ENCODE data around the gene MAGEA9B.
A peak's percentile ranks its signal among the peaks of the same experiment; 100 is the strongest.
"Not testable (repeated sequence)": the region's sequence is repeated elsewhere in the genome, so short reads cannot be mapped to it uniquely, and the experiment has no call there.

MAGEA9B gene

GRCh38 chrX:149570668-149571067 lies 16.6 kb downstream of the MAGEA9B start:
- no peak for DNase-seq

GRCh38 chrX:149569770-149570169 lies 17.5 kb downstream of the MAGEA9B start:
- no peak for DNase-seq

- no peak for DNase-seq
Observed at GRCh38 chrX:149568701-149569296, 18.5 kb downstream of the MAGEA9B start.

DNA sequence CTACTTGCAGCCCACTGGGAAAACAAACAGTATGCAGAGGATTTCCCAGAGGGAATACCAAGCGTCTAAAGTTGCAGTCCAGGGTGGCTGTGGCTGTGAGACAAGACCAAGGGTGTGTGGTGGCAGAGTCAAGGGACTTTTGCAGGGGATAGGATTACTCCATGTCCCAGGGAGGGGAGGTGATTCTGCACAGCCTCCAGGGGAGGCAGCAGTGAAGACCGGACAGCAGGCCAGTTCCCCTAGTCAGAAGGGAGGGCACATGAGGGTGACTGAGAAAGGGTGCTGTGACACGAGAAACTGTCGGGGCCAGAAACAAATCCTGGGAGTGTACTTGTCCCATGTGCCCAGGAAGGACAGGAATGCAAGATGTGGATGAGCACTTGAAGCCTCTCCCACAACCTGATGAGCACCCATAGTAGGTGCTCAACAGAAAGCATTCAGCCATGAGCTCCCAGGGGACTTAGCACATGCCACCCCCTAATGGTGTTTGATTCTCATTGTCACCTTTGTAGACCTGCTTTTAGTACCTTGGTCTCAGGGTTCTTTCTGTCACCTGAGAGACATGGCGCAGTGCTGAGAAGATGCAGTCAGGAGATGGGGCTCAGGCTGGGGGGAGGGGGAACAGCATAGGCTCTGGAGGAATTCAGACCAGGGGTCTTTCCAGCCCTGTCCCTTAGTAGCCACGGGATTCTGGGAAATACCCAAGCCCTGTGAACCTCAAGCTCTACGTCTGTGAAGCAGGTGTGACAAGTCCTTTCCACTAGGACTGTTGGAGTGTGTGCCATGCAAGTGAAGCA lies 19.4 kb downstream of the MAGEA9B start:
- no peak for DNase-seq

GRCh38 chrX:149563359-149563758 lies 23.9 kb downstream of the MAGEA9B start:
- DNase-seq: no peak

- DNase-seq: not testable (repeated sequence)
Observed at GRCh38 chrX:149555251-149555650, 32.0 kb downstream of the MAGEA9B start.

GRCh38 chrX:149551939-149552248 lies 35.4 kb downstream of the MAGEA9B start:
- not testable (repeated sequence) for DNase-seq

- DNase-seq: not testable (repeated sequence)
Observed at GRCh38 chrX:149551245-149551938, 35.9 kb downstream of the MAGEA9B start.

DNA sequence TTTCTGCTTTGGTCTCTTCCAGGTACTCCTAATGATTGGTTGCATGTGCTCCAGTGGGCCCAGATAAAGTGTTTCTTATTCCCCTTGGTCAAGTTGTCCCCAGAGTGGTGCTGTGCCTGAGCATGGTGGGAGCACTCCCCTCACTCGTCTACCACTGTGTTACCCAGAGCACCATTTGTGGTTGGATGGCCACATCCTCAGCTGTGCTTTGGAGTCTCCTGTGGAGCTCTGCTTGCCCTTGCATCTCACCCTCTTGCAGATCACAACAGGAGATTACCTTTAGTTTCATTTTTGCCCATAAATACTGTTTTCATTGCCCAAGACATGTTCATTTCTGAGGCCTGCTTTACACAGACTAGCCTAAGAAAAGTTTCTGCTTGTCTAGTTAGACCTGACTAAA lies 36.8 kb downstream of the MAGEA9B start:
- DNase-seq: not testable (repeated sequence)

GRCh38 chrX:149549701-149550100 lies 37.6 kb downstream of the MAGEA9B start, which contains the start of gene HSFX3:
Gene HSFX3 (minus strand): TSS chrX:149549924. CDS start chrX:149549852, 72 bp downstream.
- not testable (repeated sequence) for DNase-seq

DNA sequence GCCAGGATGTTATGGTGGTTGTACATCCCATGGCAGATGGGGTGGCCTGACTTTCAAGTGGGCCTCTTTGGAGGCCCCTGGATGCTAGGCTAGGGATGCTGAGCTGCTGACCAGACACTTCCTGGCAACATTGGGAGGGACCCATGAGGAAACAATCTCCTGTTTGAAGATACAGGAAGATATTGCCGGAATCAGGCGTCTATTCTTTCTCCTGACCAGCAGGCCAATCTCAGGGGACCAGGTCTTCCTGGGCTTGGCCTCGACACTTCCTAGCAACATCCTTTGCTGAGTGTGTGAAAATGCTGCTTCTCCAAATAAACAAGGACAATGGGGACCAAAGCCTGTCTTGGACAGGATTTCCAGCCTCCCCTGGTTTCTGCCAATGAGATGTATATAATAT lies 39.5 kb downstream of the MAGEA9B start:
- not testable (repeated sequence) for DNase-seq

- DNase-seq: not testable (repeated sequence)
Observed at GRCh38 chrX:149546962-149547361, 40.3 kb downstream of the MAGEA9B start.

- DNase-seq: not testable (repeated sequence)
Observed at GRCh38 chrX:149545545-149546543, 41.4 kb downstream of the MAGEA9B start.

DNA sequence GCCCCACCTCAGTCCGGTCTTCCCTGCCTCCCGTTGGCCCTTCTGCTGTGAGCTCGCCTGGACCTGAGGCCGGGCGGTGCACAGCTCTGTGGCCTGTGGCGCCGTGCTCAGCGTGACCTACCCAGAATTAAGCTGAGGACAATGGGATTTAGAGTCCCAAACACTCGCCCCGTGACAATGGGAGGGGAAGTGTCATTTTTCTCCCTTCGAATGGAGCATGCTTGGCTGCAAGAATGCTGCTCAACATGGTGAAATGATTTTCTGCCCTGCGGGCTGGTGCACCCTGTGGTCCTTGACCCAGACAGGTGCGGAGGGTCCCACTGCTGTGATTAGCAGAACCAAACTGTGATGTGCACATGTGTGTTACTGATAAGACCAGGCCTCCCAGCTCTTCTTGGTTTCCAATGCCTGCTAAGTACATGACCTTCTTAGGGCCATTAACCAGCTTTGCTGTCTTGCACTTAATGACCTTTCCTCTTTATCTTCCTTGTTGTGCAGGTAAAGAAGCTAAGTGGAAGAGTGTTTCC lies 45.7 kb downstream of the MAGEA9B start:
- DNase-seq: no peak

DNA sequence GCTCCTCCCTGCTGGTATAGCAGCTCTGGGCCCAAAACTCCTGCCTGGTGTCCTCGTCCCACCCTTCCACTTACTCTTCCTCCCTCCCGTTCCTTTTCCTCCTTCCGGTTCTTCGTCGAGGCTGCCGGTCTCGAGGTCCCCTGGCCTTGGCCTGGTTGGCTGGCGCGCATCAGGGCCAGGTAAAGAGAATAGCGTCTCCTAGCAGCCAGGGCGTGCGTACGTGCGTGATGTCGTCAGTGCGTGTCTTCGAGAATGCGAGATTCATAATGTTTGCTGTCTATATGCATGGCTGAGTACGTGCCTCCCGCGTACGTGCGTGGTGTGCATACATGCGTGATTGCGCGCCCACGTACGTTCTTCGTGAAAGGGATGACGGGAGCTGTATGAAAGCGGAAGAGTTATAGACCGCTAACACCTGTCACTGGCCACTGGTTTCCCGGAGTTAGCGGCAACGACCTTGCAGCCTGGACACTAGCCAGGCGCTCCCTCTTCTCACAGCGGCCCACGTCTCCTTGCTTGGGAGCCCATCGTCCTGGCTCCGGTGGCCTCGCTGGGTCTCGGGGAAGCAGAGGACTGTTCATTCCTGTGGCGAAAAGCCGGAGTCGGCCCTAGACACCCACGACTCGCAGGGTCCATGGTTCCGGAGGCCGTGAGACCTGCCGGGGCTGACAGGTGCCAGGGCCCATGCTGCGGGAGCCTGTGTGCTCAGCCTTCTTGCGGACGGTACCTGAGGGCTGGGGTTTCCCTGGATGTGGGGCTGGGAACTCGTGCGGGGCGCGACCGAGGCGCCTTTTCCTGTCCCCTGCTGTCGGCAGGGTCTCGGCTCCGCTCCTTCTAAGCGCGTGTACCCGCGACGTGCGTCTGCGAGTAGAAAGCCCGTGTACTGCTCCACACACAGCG lies 46.4 kb downstream of the MAGEA9B start, which contains the start of gene EOLA1:
Gene EOLA1 (plus strand): TSS at position 392 of the 900 bp plus-strand sequence. CDS start 4,619 bp downstream, outside the sequence.
- peak; percentile 74 for DNase-seq

- DNase-seq: peak; percentile 79
Observed at GRCh38 chrX:149540131-149540620, 47.1 kb downstream of the MAGEA9B start.

DNA sequence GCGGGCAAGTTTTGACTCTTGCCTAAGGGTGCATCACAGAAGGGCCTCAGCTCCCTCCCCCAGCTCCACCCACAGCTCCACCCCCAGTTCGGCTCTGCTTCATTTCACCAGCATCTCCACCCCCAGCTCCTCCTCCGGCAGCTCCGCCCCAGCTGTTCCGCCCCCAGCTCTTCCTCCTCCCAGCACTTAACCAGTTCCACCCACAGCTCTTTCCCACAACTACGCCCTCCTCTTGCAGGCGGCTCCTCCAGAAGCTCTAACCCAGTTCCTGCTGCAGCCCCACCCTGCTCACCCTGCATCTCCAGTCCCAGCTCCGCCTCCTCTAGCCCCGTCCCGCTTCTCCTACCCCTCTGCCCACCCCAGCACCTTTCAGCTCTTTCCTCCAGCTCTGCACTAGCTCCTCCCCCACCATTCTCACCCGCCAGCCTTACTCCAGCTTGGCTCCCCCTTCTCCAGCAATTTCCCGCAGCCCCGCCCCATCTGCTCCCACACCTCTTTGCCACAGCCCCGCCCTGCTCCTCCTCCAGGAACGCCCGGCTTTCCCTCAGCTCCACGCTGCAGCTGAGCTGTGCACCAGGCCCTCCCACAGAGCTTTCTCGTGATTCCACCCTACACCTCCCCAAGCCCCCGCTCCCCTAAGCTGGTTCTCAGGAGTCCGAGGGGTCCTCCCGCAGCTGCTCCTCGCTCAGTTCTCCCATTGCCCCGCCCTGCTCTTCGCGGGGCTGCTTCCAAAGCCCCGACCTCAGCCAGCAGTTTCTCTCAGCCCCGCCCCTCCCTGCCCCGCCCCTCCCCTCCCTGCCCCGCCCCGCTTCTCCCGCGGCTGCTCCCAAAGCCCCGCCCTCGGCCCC lies 47.8 kb downstream of the MAGEA9B start:
- DNase-seq: peak; percentile 58

GRCh38 chrX:149537474-149537873 lies 49.8 kb downstream of the MAGEA9B start:
- not testable (repeated sequence) for DNase-seq

- not testable (repeated sequence) for DNase-seq
Observed at GRCh38 chrX:149534926-149535602, 52.2 kb downstream of the MAGEA9B start.

All from activated gamma-delta T cell (primary cell).